H9 (cell line): ENCODE data around the gene DAPK2. TPM values are rescaled to one million over a fixed set of nuclear protein-coding genes. Genes with fewer than 3 reads are reported as not detected.

ENCODE experiments used
- DNase-seq: peaks from one replicate; pipeline ENCODE4 v3.0.0-alpha.2; 2017
- H2AFZ ChIP-seq: one replicate; pipeline ENCODE4 v1.6.1; 2013; ENCODE audit warnings: mild to moderate bottlenecking, low read length, control low read depth, moderate library complexity
- H2AK5ac ChIP-seq: 2 replicates; pipeline ENCODE4 v1.6.1; 2013; ENCODE audit warnings: low read length, control low read depth, mixed read lengths; ENCODE audit not compliant: insufficient read length
- H2BK120ac ChIP-seq: one replicate; pipeline ENCODE4 v1.6.1; 2013; ENCODE audit warnings: low read depth, mild to moderate bottlenecking, low read length, control low read depth, inconsistent platforms; ENCODE audit not compliant: poor library complexity, severe bottlenecking
- H2BK12ac ChIP-seq: 2 replicates; pipeline ENCODE4 v1.6.1; 2013; ENCODE audit warnings: low read length, control low read depth, mixed read lengths, low read depth; ENCODE audit not compliant: insufficient read length
- H2BK15ac ChIP-seq: 2 replicates; pipeline ENCODE4 v1.6.1; 2013; ENCODE audit warnings: low read depth, low read length, control low read depth
- H2BK20ac ChIP-seq: one replicate; pipeline ENCODE4 v1.6.1; 2013; ENCODE audit warnings: low read depth, mild to moderate bottlenecking, low read length, control low read depth, inconsistent platforms; ENCODE audit not compliant: poor library complexity, severe bottlenecking
- H2BK5ac ChIP-seq: 2 replicates; pipeline ENCODE4 v1.6.1; 2013; ENCODE audit warnings: low read length, control low read depth, mixed read lengths; ENCODE audit not compliant: insufficient read length
- H3K14ac ChIP-seq: 2 replicates; pipeline ENCODE4 v1.6.1; 2013; ENCODE audit warnings: low read length, control low read depth; ENCODE audit not compliant: insufficient read depth
- H3K18ac ChIP-seq: 2 replicates; pipeline ENCODE4 v1.6.1; 2013; ENCODE audit warnings: low read depth, mild to moderate bottlenecking, mixed read lengths, low read length, control low read depth; ENCODE audit not compliant: insufficient read length
- H3K23ac ChIP-seq: 2 replicates; pipeline ENCODE4 v1.6.1; 2013; ENCODE audit warnings: low read length, control low read depth, mixed read lengths, low read depth; ENCODE audit not compliant: insufficient read length
- H3K23me2 ChIP-seq: 2 replicates; pipeline ENCODE4 v1.6.1; 2013; ENCODE audit warnings: low read depth, mild to moderate bottlenecking, mixed read lengths, low read length, control low read depth; ENCODE audit not compliant: insufficient read length, poor library complexity, severe bottlenecking
- H3K27ac ChIP-seq: 2 replicates; pipeline ENCODE4 v1.5.1; 2013; ENCODE audit warnings: low read length, control low read depth, mixed read lengths, low read depth; ENCODE audit not compliant: insufficient read length
- H3K27me3 ChIP-seq: 2 replicates; pipeline ENCODE4 v1.6.1; 2013; ENCODE audit warnings: low read length, control low read depth, inconsistent platforms; ENCODE audit not compliant: insufficient read depth
- H3K4ac ChIP-seq: 2 replicates; pipeline ENCODE4 v1.6.1; 2013; ENCODE audit warnings: low read depth, mild to moderate bottlenecking, control low read depth, inconsistent platforms, low read length, moderate library complexity
- H3K4me1 ChIP-seq: 2 replicates; pipeline ENCODE4 v1.6.1; 2013; ENCODE audit warnings: low read length, control low read depth, inconsistent platforms; ENCODE audit not compliant: insufficient read depth
- H3K4me2 ChIP-seq: 2 replicates; pipeline ENCODE4 v1.6.1; 2013; ENCODE audit warnings: low read length, control low read depth, mixed read lengths; ENCODE audit not compliant: insufficient read length, insufficient read depth
- H3K56ac ChIP-seq: 2 replicates; pipeline ENCODE4 v1.6.1; 2013; ENCODE audit warnings: low read depth, mild to moderate bottlenecking, mixed read lengths, low read length, control low read depth; ENCODE audit not compliant: insufficient read length
- H3K79me1 ChIP-seq: 2 replicates; pipeline ENCODE4 v1.6.1; 2013; ENCODE audit warnings: low read depth, mild to moderate bottlenecking, moderate library complexity, low read length, control low read depth, inconsistent platforms; ENCODE audit not compliant: insufficient read depth, poor library complexity, severe bottlenecking
- H3K79me2 ChIP-seq: 2 replicates; pipeline ENCODE4 v1.6.1; 2013; ENCODE audit warnings: low read length, control low read depth, inconsistent platforms; ENCODE audit not compliant: insufficient read depth
- H3K9ac ChIP-seq: 2 replicates; pipeline ENCODE4 v1.6.1; 2013; ENCODE audit warnings: low read length, control low read depth, mixed read lengths; ENCODE audit not compliant: insufficient read length; ENCODE audit errors: extremely low read depth
- H3K9me3 ChIP-seq: one replicate; pipeline ENCODE4 v1.6.1; 2013; ENCODE audit warnings: low read depth, low read length, inconsistent platforms; ENCODE audit not compliant: control insufficient read depth
- H3T11ph ChIP-seq: one replicate; pipeline ENCODE4 v1.6.1; 2013; ENCODE audit warnings: mild to moderate bottlenecking, low read length, control low read depth, inconsistent platforms
- H4K20me1 ChIP-seq: one replicate; pipeline ENCODE4 v1.6.1; 2013; ENCODE audit not compliant: control insufficient read depth, insufficient read length, insufficient read depth
- H4K5ac ChIP-seq: 2 replicates; pipeline ENCODE4 v1.6.1; 2013; ENCODE audit warnings: low read depth, mild to moderate bottlenecking, mixed read lengths, low read length, control low read depth; ENCODE audit not compliant: insufficient read length
- H4K8ac ChIP-seq: replicated peaks from 2 replicates; pipeline ENCODE4 v1.6.1; 2013; ENCODE audit warnings: low read length, control low read depth, mixed read lengths, low read depth; ENCODE audit not compliant: insufficient read length
- H4K91ac ChIP-seq: 2 replicates; pipeline ENCODE4 v1.6.1; 2013; ENCODE audit warnings: low read depth, mild to moderate bottlenecking, moderate library complexity, mixed read lengths, low read length, control low read depth; ENCODE audit not compliant: insufficient read length
- H3K27ac Mint-ChIP-seq, 3 experiments: 2 replicates in 2 of 3; 3 replicates in 1 of 3; pipeline ENCODE4 v1.8.0; 2020 to 2021; ENCODE audit warnings: mixed read lengths in 3 of 3, mild to moderate bottlenecking in 1 of 3, moderate library complexity in 1 of 3
- H3K27me3 Mint-ChIP-seq: 2 replicates; pipeline ENCODE4 v1.8.0; 2021; ENCODE audit warnings: low read depth, mild to moderate bottlenecking, moderate library complexity, mixed read lengths
- H3K36me3 Mint-ChIP-seq, 3 experiments: 2 replicates in 2 of 3; 3 replicates in 1 of 3; pipeline ENCODE4 v1.8.0; 2020 to 2021; ENCODE audit warnings: low read depth in 3 of 3, mixed read lengths in 3 of 3; ENCODE audit not compliant: insufficient read depth in 1 of 3
- H3K4me1 Mint-ChIP-seq, 2 experiments: 2 replicates each; pipeline ENCODE4 v1.8.0; 2020; ENCODE audit warnings: mixed read lengths in 2 of 2
- H3K4me3 Mint-ChIP-seq, 2 experiments: 2 replicates in 1 of 2; 3 replicates in 1 of 2; pipeline ENCODE4 v1.8.0; 2020 to 2021; ENCODE audit warnings: mild to moderate bottlenecking in 2 of 2, mixed read lengths in 2 of 2, moderate library complexity in 1 of 2
- H3K9me3 Mint-ChIP-seq, 2 experiments: 2 replicates in 1 of 2; 3 replicates in 1 of 2; pipeline ENCODE4 v1.8.0; 2020; ENCODE audit warnings: mild to moderate bottlenecking in 2 of 2, mixed read lengths in 2 of 2, moderate library complexity in 1 of 2
- CTCF ChIP-seq: fragments of 200-600 bp; sonication (generic); conservative IDR thresholded peaks from 3 replicates; pipeline ENCODE4 v1.8.0; 2021; ENCODE audit warnings: antibody characterized with exemption, mild to moderate bottlenecking
- WGBS: extraction: QIAGEN DNeasy Blood & Tissue Kit; methylation state at CpG from one replicate; pipeline ENCODE4 v1.1.7; 2013; ENCODE audit warnings: missing lambda C conversion rate, low lambda C conversion rate, mixed read lengths; ENCODE audit not compliant: insufficient read length; ENCODE audit errors: extremely low coverage; 5-methylcytosine and 5-hydroxymethylcytosine counted together
- total RNA-seq: library from RNA; stranded (reverse); gene quantifications from 2 replicates; pipeline ENCODE4 v1.2.1, GENCODE V29; 2021

DAPK2 gene
- total RNA-seq, 1 experiment from 2014 or later: 3.5 TPM

GRCh38 chr15:63982381-63982854 is 63.9 kb downstream of the DAPK2 start:
- no peaks in the 10 kb centered on the region; the same call in 1 of the 2 replicates for H3K27me3 Mint-ChIP-seq
- Histone ChIP-seq H2AK5ac (no peak overlapping the region), H2BK12ac (no peak overlapping the region), H4K8ac (no peak overlapping the region), H3K27ac (no peak overlapping the region), H4K91ac (no peak overlapping the region), H3T11ph (no peak overlapping the region), H2BK5ac (no peak overlapping the region), H3K9ac (no peak overlapping the region), H2BK15ac (no peak overlapping the region), H3K4ac (no peak overlapping the region), H3K79me2 (no peaks in the 10 kb centered on the region), H3K23me2 (no peaks in the 10 kb centered on the region), H3K27me3 (no peaks in the 10 kb centered on the region), H3K23ac (no peak overlapping the region), H3K9me3 (no peaks in the 10 kb centered on the region), H3K4me2 (no peak overlapping the region), H3K79me1 (no peaks in the 10 kb centered on the region), H3K56ac (no peak overlapping the region), H4K20me1 (no peaks in the 10 kb centered on the region), H4K5ac (no peak overlapping the region), H2BK20ac (no peak overlapping the region), H2BK120ac (no peak overlapping the region), H3K4me1 (no peaks in the 10 kb centered on the region), H2AFZ (no peak overlapping the region), H3K18ac (no peak overlapping the region), H3K14ac (no peak overlapping the region)
- no peaks in the 10 kb centered on the region for H3K36me3 Mint-ChIP-seq
- no peaks in the 10 kb centered on the region for H3K9me3 Mint-ChIP-seq
- DNase-seq: no peak
- no peak overlapping the region for H3K4me3 Mint-ChIP-seq
- H3K27ac Mint-ChIP-seq: peak overlapping the region in 1 of 3 experiments; percentile 24; a peak in 2 of 7 replicates
- peaks cover 16 to 22% of the 10 kb centered on the region in 2 experiments for H3K4me1 Mint-ChIP-seq
- WGBS: no CpG with 5 or more reads among the region's 7 CpGs
- TF ChIP-seq CTCF: no peak
